Skeletal muscle satellite cell (primary cell): ENCODE measurements around the gene DMKN.

Experiments used
- H3K27me3 ChIP-seq: 2 replicates; pipeline ENCODE4 v1.7.0; 2013; ENCODE audit warnings: low read length; ENCODE audit not compliant: control insufficient read depth, insufficient read depth
- H3K36me3 ChIP-seq: 2 replicates; pipeline ENCODE4 v1.7.0; 2013; ENCODE audit warnings: mild to moderate bottlenecking, control low read depth, low read length; ENCODE audit not compliant: insufficient read depth
- H3K4me1 ChIP-seq: 2 replicates; pipeline ENCODE4 v1.7.0; 2013; ENCODE audit warnings: low read length; ENCODE audit not compliant: control insufficient read depth, insufficient read depth
- H3K4me2 ChIP-seq: 2 replicates; pipeline ENCODE4 v1.7.0; 2013; ENCODE audit warnings: mild to moderate bottlenecking, low read length
- H3K4me3 ChIP-seq: 2 replicates; pipeline ENCODE4 v1.7.0; 2013; ENCODE audit warnings: low read length
- H3K9ac ChIP-seq: 2 replicates; pipeline ENCODE4 v1.7.0; 2013; ENCODE audit warnings: mild to moderate bottlenecking, low read depth, low read length, moderate library complexity
- H3K9me3 ChIP-seq: replicated peaks from 2 replicates; pipeline ENCODE4 v1.7.0; 2013; ENCODE audit warnings: mild to moderate bottlenecking, control low read depth, low read length

DMKN gene

DNA sequence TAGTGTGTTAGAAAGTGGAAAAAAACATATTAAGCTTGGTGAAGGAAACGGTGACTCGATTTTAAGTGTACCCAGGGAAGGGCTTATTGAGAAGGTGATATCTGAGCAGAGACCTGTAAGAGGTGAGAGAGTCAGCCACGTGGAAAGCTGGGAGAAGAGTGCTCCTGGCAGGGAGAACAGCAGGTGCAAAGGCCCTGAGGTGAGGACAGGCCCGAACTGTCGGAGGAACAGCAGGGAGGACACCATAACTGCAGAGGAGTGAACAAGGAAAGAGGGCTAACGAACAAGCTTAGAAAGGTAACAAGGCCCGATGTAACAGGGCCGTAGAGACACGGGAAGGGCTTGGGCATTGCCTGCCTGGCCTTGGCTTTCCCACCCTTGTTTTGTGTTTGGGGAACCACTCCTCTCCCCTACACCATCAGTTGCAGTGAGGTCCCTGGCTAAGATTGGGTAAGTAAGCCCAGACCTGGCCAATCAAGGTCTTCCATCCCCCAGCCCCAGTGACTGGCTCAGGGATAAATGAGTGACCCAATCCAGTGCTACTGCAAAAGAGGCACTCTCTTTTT, 42.7 kb upstream of the DMKN start:
- Histone ChIP-seq H3K4me1 (peaks cover 5% of the 10 kb centered on the region), H3K36me3 (no peaks in the 10 kb centered on the region), H3K27me3 (peaks cover 32% of the 10 kb centered on the region), H3K9me3 (no peaks in the 10 kb centered on the region), H3K4me2 (no peak overlapping the region), H3K9ac (no peak overlapping the region), H3K4me3 (no peak overlapping the region)

DNA sequence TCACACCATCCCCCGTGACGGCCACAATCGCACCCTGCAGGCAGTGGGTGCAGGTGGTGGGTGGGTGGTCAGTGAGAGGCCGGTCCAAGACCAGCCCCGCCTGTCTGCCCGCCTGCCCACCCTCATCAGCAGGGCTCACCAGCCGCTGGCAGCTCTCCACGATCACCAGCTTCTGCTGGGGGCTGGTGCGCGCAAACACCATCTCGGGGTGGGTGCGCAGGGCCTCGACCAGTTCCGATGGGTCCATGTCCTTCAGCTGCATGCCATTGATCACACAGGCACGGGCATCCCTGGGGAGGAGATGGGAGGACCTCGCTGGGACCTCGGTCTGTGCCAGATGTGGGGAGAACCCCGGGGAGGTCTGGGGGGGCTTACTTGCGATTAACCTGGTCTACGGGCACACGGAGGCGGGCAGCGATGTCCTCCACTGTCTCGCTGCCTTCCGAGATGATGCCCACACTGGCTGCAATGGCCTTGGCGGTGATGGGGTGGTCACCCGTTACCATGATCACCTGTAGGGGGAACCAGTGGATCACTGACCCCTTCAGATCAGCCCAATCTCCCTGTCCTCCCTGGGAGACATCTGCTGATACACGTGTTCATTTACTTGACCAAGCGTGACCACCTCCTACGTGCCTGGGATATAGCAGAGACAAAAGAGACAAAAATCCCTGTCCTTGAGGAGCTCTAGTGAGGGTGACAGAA, 42.0 kb upstream of the DMKN start:
- Histone ChIP-seq H3K4me3 (no peak overlapping the region), H3K36me3 (no peaks in the 10 kb centered on the region), H3K27me3 (peaks cover 27% of the 10 kb centered on the region), H3K4me2 (no peak overlapping the region), H3K9me3 (no peaks in the 10 kb centered on the region), H3K4me1 (peaks cover 5% of the 10 kb centered on the region), H3K9ac (no peak overlapping the region)

DNA sequence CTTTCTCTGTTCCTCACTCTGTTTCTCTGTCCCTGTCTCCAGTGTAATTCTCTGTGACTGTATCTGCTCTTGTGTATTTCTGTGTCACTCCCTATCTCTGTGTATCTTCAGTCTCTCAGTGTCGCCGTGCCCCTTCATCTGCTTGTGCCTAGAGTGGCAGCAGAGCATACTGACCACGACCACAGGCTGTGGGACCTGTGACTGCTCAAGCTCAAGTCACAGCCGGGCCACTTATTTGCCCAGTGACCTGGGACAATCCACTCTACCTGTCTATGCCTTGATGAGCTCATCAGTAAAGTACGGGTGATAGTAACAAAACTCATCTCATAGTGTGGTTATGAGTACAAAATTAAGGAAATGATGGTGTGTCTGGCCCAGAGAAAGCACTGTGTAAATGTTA, 40.6 kb upstream of the DMKN start:
- no peak overlapping the region for H3K4me2 ChIP-seq
- no peak overlapping the region for H3K4me3 ChIP-seq
- H3K4me1 ChIP-seq, result peaks cover 5% of the 10 kb centered on the region
- no peak overlapping the region for H3K9ac ChIP-seq
- no peaks in the 10 kb centered on the region for H3K9me3 ChIP-seq
- peaks cover 22% of the 10 kb centered on the region for H3K27me3 ChIP-seq
- H3K36me3 ChIP-seq, result no peaks in the 10 kb centered on the region

DNA sequence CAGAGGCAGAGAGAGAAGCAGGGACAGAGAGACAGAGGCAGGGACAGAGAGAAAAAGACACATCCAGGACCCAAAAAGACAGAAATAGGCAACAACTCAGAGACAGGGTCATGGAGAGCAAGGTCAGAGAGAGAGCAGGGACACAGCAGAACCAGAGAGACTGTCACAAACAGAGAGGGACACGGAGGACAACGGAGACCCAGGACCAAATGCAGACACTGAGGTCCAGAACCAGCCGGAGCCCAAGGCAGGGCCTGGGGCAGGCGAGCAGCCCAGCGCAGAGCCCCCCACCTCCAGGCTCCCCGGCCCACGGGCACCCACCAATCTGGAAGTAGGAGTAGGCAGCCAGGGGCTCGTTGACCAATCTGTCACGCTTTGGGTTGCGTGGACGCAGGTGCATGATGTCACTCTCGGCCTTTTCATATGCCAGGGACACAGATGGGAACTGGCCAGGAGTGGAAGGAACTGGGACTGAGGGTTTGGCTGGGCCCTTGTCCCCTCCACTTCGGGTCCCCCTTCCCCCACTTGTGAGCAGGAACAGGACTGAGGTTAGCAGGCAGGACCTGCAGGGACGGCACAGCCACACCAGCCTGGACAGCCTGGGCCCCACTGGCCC, 40.0 kb upstream of the DMKN start:
- peaks cover under 1% of the 10 kb centered on the region for H3K36me3 ChIP-seq
- H3K4me1 ChIP-seq, result peaks cover 5% of the 10 kb centered on the region
- no peak overlapping the region for H3K4me2 ChIP-seq
- no peak overlapping the region for H3K9ac ChIP-seq
- H3K9me3 ChIP-seq, result no peaks in the 10 kb centered on the region
- H3K27me3 ChIP-seq, result peaks cover 16% of the 10 kb centered on the region
- no peak overlapping the region for H3K4me3 ChIP-seq

DNA sequence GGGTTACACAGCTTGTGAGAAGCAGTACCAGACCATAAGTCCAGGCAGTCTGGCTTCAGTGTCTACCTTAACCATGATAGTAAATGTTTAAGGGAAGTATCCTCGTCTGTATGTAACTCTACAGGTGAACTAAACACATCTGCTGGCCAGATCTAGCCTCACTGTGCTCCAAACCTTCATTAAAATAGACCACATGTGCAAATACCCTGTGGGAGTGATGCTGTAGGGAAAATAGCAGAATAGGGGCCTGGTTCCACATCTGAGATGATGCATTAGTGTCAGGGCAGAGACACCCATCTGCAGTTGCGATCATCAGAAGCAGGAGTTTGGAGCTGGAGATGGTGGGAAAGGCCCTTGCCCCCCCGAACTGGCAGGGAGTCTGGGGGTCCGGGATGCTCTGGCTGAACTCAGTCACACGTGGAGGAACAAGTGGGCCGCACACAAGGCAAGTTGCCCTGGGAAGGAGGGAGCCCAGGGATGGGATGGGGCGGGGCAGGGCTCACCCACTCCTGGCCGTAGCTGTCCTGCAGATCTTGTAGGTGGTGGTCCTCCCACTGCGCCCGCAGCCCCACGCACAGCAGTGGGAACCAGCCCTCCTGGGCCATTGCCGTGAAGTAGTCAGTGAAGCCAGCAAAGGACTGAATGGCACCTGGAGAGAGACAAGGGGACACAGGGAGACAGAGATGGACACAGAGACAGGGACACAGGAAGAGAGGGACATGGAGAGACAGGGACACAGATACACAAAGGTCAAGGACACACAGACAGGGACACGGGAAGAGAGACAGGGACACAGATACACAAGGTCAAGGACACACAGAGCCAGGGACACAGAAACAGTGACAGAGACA, 39.3 kb upstream of the DMKN start:
- no peaks in the 10 kb centered on the region for H3K9me3 ChIP-seq
- H3K27me3 ChIP-seq, result peaks cover 12% of the 10 kb centered on the region
- peaks cover 3% of the 10 kb centered on the region for H3K36me3 ChIP-seq
- no peak overlapping the region for H3K4me3 ChIP-seq
- H3K4me2 ChIP-seq, result no peak overlapping the region
- no peak overlapping the region for H3K9ac ChIP-seq
- no peaks in the 10 kb centered on the region for H3K4me1 ChIP-seq

DNA sequence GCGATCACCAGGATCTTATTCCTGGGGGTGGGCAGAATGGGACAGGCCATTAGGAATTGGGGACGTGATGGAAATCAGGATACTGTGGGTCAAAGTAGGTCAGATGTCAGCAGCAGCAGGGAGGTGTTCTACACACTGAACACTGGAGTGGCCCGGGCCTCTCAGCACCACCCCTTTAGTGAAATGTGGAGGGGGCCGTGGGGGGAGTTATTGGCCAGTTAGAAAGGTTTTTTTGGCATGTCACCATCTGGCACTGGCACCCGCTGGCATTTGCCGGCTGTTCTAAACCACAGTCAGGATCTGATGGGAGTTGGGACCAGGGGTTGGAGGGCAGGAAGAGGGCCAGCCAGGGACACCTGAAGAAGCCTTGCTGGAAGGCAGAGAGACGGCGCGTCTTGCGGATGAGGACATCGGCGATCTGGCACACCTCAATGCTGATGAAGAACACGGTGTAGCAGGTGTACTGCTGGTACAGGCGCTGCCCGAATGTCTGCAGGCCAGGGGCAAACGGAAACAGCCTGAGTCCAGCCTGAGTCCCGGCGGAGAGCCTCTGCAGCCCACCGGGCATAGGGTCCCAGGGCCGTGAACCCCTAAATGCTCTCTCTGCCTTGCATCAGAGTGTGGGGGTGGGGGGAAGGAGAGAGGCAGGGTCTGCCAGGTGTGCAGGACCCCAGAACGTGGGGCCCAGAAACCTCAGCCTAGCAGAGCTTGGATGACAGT, 37.8 kb upstream of the DMKN start:
- H3K4me2 ChIP-seq, result no peak overlapping the region
- peaks cover 3% of the 10 kb centered on the region for H3K36me3 ChIP-seq
- H3K9me3 ChIP-seq, result no peaks in the 10 kb centered on the region
- H3K4me1 ChIP-seq, result peaks cover 7% of the 10 kb centered on the region
- no peak overlapping the region for H3K9ac ChIP-seq
- no peak overlapping the region for H3K4me3 ChIP-seq
- peaks cover 6% of the 10 kb centered on the region for H3K27me3 ChIP-seq

DNA sequence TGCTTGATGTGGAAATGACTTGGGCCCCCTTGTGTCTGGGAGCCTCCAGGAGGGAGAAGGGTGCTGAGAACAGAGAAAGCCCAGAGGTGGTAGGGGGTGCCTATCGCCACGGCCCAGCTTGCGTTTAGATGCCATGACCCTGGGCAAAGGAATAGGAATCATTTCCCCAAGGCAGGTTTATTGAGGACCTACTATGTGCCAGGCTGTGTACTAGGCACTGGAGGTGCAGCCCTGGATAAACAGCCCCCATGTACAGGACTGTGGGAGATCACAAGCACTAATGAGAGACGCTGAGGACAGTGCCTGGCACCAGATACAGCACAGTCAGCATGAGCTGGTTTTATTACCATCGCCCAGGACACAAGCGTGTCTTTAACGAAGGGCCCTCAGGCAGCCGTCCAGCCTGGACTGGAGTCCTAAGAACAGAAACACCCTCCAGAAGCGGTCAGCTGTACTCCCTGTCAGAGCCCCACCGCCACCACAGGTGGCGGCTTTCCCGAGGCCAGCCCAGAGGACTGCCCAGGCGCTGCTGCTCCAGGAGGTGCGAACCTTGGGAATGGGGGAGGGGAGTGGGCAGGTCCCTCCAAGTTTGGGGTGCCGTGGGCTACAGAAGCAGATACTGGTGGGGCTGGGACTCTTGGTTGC, 36.6 kb upstream of the DMKN start:
- Histone ChIP-seq H3K9me3 (no peaks in the 10 kb centered on the region), H3K27me3 (peaks cover 6% of the 10 kb centered on the region), H3K4me3 (no peak overlapping the region), H3K36me3 (peaks cover 3% of the 10 kb centered on the region), H3K9ac (no peak overlapping the region), H3K4me2 (no peak overlapping the region), H3K4me1 (peaks cover 10% of the 10 kb centered on the region)

DNA sequence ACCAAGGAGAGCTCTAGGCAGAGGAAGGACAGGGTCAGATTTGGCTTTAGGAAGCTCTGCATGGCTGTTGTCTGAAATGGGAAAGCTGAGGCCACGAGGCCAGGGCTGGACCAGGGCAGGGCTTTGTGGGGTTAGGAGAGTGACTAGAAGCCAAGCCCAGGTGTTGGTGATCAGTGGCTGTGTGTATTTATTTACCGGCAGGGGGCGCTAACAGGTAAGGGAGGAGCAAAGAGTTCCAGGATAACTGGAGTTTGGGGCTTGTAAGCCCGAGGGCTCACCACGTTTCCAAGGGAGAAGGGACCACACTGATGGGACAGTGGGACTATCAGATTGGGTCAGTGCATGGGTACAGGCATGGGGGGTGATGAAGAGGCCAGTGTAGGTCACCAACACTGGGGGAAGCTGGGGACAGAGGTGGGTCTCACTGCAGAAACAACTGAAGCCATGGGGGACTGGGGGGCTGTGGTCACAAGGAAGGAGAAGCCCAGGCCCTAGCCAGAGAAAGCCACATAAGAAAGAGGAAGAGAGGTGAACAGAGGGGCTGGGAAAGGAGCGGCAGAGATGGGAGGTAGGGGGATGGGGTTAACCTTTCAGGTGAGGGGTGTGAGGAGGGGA, 35.8 kb upstream of the DMKN start:
- no peak overlapping the region for H3K9ac ChIP-seq
- peaks cover 3% of the 10 kb centered on the region for H3K36me3 ChIP-seq
- no peak overlapping the region for H3K4me2 ChIP-seq
- H3K4me3 ChIP-seq, result no peak overlapping the region
- H3K4me1 ChIP-seq, result peaks cover 15% of the 10 kb centered on the region
- H3K27me3 ChIP-seq, result peaks cover 6% of the 10 kb centered on the region
- no peaks in the 10 kb centered on the region for H3K9me3 ChIP-seq

DNA sequence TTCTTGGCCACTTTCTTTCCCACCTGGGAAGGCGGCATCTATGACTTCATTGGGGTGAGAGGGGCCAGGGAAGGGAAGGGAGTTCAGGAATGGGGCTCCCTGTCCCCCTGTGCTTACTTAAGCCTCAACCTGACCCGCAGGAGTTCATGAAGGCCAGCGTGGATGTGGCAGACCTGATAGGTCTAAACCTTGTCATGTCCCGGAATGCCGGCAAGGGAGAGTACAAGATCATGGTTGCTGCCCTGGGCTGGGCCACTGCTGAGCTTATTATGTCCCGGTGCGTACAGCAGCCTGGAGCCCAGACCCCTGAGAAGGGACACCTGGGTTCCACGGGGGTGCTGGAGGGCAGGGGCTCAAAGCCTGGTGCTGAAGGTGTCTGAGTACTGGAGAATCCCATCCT, 33.1 kb upstream of the DMKN start:
- H3K9ac ChIP-seq, result peak overlapping the region; percentile 99
- H3K4me2 ChIP-seq, result peak overlapping the region; percentile 99
- peaks cover 18% of the 10 kb centered on the region for H3K4me1 ChIP-seq
- peaks cover 3% of the 10 kb centered on the region for H3K36me3 ChIP-seq
- peak overlapping the region; percentile 99 for H3K4me3 ChIP-seq
- no peaks in the 10 kb centered on the region for H3K27me3 ChIP-seq
- no peaks in the 10 kb centered on the region for H3K9me3 ChIP-seq

DNA sequence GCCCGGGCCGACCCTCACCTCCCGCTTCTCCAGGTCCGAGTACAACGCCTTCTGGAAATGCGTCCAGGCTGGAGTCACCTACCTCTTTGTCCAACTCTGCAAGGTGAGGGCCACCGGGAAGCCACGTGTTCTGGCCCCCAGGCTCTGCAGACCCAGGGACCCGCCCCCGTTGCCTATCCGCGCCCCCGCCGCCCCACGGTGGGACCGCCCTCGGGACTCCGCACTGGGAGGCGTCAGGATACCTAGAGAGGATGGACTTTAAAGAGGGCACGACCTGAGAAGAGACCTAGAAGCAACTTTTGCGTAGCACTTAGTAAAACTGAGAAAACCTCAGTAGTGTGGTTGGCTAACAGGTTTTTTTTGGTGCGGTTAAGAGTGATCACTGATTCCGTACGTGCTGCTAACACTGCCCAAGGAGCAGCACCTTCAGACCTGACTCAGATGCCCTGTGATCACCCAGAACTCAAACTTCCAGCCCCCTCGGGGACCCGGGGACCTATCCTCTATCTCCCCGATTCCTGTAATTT, 32.5 kb upstream of the DMKN start:
- H3K36me3 ChIP-seq, result peaks cover 3% of the 10 kb centered on the region

More for the DNA sequence above, 32.5 kb upstream of the DMKN start:
- Histone ChIP-seq H3K4me3 (peak overlapping the region; percentile 99), H3K27me3 (no peaks in the 10 kb centered on the region), H3K9ac (peak overlapping the region; percentile 99), H3K9me3 (no peaks in the 10 kb centered on the region), H3K4me1 (peaks cover 18% of the 10 kb centered on the region), H3K4me2 (peak overlapping the region; percentile 99)
